Mucosa of rectum (tissue), 2 donors: ENCODE data around the gene SLC29A2.

Experiments
- H3K27ac ChIP-seq, 2 donors: one replicate each; pipeline ENCODE4 v1.7.0; 2013; ENCODE audit warnings: inconsistent platforms in 2 of 2, low read depth in 2 of 2, low read length in 2 of 2
- H3K27me3 ChIP-seq, 2 donors: one replicate each; pipeline ENCODE4 v1.7.0; 2013; ENCODE audit warnings: low read length in 2 of 2; ENCODE audit not compliant: control insufficient read depth in 2 of 2, insufficient read depth in 2 of 2
- H3K36me3 ChIP-seq, 2 donors: one replicate each; pipeline ENCODE4 v1.7.0; 2013; ENCODE audit warnings: low read length in 2 of 2; ENCODE audit not compliant: control insufficient read depth in 2 of 2, insufficient read depth in 2 of 2
- H3K4me1 ChIP-seq, 2 donors: one replicate each; pipeline ENCODE4 v1.7.0; 2013; ENCODE audit warnings: low read length in 2 of 2, mild to moderate bottlenecking in 1 of 2; ENCODE audit not compliant: control insufficient read depth in 2 of 2, insufficient read depth in 2 of 2
- H3K4me3 ChIP-seq, 2 donors: one replicate each; pipeline ENCODE4 v1.7.0; 2013; ENCODE audit warnings: low read length in 2 of 2
- H3K9ac ChIP-seq, 2 donors: one replicate each; pipeline ENCODE4 v1.7.0; 2013; ENCODE audit warnings: low read length in 2 of 2, low read depth in 1 of 2, mild to moderate bottlenecking in 1 of 2
- H3K9me3 ChIP-seq, 2 donors: one replicate each; pipeline ENCODE4 v1.7.0; 2013; ENCODE audit warnings: low read length in 2 of 2; ENCODE audit not compliant: control insufficient read depth in 2 of 2
- donor health status: healthy.
- donor health status: Normal muscosa, but diverticular disease.

The SLC29A2 gene

GRCh38 chr11:66312549-66313320 lies 58.8 kb downstream of the SLC29A2 start:
- Histone ChIP-seq H3K27me3 (no peaks in the 10 kb centered on the region), H3K4me3 (peak overlapping the region; percentile 68 to 81), H3K4me1 (peaks cover 6 to 21% of the 10 kb centered on the region in 2 donors), H3K36me3 (no peaks in the 10 kb centered on the region), H3K9ac (peak overlapping the region; percentile 57 to 65), H3K9me3 (no peaks in the 10 kb centered on the region), H3K27ac (peak overlapping the region; percentile 80 to 92)
